Activated CD4-positive, alpha-beta T cell treated with anti-CD3 and anti-CD28 coated beads for 24 hours (primary cell): ENCODE results near the gene OR2A2.

Experiments used
- DNase-seq, 2 donors: peaks; one replicate each; pipeline ENCODE4 v3.0.0-alpha.2; 2020; ENCODE audit warnings: low read depth in 2 of 2

Gene OR2A2

GRCh38 chr7:144137501-144137900 lies 28.1 kb downstream of the OR2A2 start:
- DNase-seq: no peak

- DNase-seq: no peak
Measured at GRCh38 chr7:144142187-144142586, 32.8 kb downstream of the OR2A2 start.

- DNase-seq: no peak
Measured at GRCh38 chr7:144144426-144144825, 35.0 kb downstream of the OR2A2 start.

GRCh38 chr7:144148224-144148827 lies 38.9 kb downstream of the OR2A2 start:
- DNase-seq: no peak

GRCh38 chr7:144158861-144159260 lies 49.5 kb downstream of the OR2A2 start:
- DNase-seq: no peak
